Chondrocyte (in vitro differentiated cells): ENCODE measurements around the gene ATP6V0D1. TPM values are rescaled to one million over a fixed set of nuclear protein-coding genes. Genes with fewer than 3 reads are reported as not detected.

Source experiments
- DNase-seq: peaks from one replicate; pipeline ENCODE4 v3.0.0; 2021; ENCODE audit warnings: mixed read lengths, low spot score
- H3K27ac Mint-ChIP-seq: one replicate; pipeline ENCODE4 v1.8.0; 2021; ENCODE audit warnings: mild to moderate bottlenecking, moderate library complexity, mixed read lengths; ENCODE audit not compliant: unreplicated experiment
- H3K27me3 Mint-ChIP-seq: 2 replicates; pipeline ENCODE4 v1.8.0; 2021; ENCODE audit warnings: low read depth, mixed read lengths
- H3K36me3 Mint-ChIP-seq: 2 replicates; pipeline ENCODE4 v1.8.0; 2021; ENCODE audit warnings: low read depth, mixed read lengths
- H3K4me1 Mint-ChIP-seq: 2 replicates; pipeline ENCODE4 v1.8.0; 2021; ENCODE audit warnings: low read depth, mild to moderate bottlenecking, mixed read lengths
- H3K4me3 Mint-ChIP-seq: one replicate; pipeline ENCODE4 v1.8.0; 2021; ENCODE audit warnings: mild to moderate bottlenecking, moderate library complexity, mixed read lengths; ENCODE audit not compliant: unreplicated experiment
- H3K9me3 Mint-ChIP-seq: 2 replicates; pipeline ENCODE4 v1.8.0; 2021; ENCODE audit warnings: low read depth, mixed read lengths
- total RNA-seq: library from RNA; stranded (reverse); gene quantifications from 3 replicates; pipeline ENCODE4 v1.2.1, GENCODE V29; 2021
- TF ChIP-seq, protein P1 (sequence below): fragments of 200-600 bp; sonication (generic); IDR thresholded peaks from 2 replicates; pipeline ENCODE4 v1.5.0; 2021; ENCODE audit warnings: antibody characterized with exemption, mild to moderate bottlenecking, moderate library complexity

ATP6V0D1 gene
- total RNA-seq, 1 donor from 2014 or later: 85.5 TPM

DNA sequence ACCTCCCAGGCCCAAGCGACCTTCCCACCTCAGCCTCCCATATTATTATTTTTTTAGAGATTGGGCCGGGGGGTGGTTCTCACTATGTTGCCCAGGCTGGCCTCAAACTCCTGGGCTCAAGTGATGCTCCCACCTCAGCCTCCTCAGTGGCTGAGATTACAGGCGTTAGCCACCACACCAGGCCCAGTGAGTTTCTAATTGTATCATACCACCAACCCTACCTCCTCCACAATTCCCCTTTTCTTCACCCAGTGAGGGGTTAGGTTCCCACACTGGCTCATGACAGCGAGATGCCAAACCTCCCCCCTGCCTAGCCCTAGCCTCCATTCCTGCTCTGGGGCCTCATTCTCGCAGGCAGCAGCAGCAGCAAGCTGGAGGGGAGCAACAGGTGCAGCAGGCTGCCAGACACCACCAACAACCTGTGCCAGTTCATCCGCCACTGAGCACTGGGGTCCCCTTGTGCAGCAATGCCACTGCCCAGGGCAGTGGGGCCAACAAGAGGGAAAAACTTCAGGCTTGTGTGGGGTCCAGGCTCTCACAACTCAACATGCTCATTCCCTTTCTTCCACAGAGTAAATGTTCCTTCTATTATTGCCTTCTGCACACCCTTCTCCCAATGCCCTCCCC, 9.1 kb downstream of the ATP6V0D1 start:
- Mint-ChIP-seq H3K4me3 (no peak overlapping the region), H3K9me3 (no peaks in the 10 kb centered on the region), H3K36me3 (peaks cover 3% of the 10 kb centered on the region), H3K4me1 (peaks cover 24% of the 10 kb centered on the region), H3K27me3 (no peaks in the 10 kb centered on the region), H3K27ac (no peak overlapping the region)
- DNase-seq: no peak
- TF ChIP-seq, protein P1, sequence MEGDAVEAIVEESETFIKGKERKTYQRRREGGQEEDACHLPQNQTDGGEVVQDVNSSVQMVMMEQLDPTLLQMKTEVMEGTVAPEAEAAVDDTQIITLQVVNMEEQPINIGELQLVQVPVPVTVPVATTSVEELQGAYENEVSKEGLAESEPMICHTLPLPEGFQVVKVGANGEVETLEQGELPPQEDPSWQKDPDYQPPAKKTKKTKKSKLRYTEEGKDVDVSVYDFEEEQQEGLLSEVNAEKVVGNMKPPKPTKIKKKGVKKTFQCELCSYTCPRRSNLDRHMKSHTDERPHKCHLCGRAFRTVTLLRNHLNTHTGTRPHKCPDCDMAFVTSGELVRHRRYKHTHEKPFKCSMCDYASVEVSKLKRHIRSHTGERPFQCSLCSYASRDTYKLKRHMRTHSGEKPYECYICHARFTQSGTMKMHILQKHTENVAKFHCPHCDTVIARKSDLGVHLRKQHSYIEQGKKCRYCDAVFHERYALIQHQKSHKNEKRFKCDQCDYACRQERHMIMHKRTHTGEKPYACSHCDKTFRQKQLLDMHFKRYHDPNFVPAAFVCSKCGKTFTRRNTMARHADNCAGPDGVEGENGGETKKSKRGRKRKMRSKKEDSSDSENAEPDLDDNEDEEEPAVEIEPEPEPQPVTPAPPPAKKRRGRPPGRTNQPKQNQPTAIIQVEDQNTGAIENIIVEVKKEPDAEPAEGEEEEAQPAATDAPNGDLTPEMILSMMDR: no peak

DNA sequence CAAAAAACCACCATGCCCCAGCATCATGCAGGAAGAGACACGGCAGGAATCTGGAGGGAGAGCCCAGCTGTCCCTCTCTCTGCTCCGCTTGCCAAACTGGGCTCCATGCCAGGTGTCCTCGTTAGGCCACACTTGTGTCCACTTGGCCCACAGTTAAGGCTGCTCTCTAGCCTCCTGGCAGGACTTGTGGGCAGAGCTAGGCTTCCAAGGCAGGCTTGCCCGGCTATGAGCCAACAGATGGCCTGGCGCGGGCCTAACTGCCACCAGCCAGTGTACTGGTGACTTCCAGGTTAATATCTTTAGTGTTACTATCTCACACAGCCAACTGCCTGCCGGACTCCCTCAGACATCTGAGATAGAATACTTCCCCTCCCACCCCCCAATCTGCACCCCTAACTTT, 10.6 kb downstream of the ATP6V0D1 start:
- H3K27ac Mint-ChIP-seq: no peak overlapping the region
- peaks cover 3% of the 10 kb centered on the region for H3K36me3 Mint-ChIP-seq
- H3K9me3 Mint-ChIP-seq: no peaks in the 10 kb centered on the region
- TF ChIP-seq, protein P1: no peak
- no peak overlapping the region for H3K4me3 Mint-ChIP-seq
- peaks cover 33% of the 10 kb centered on the region for H3K4me1 Mint-ChIP-seq
- no peak for DNase-seq
- H3K27me3 Mint-ChIP-seq: no peaks in the 10 kb centered on the region

DNA sequence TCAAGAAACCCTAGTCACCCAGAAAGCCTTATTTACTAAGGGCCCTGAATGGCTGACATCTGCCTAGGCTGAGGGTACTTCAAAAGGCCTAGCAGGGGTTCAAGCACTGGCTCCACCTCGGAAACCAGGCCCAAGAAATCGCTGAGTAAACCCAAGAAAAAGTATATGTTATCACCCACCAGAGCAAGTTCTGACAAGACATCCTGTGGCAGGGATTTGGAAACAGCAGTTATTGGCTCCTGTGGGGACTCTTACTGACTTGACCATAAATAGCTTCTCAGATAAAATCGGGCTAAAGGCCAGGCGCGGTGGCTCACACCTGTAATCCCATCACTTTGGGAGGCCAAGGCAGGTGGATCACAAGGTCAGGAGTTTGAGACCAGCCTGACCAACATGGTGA, 12.2 kb downstream of the ATP6V0D1 start:
- Mint-ChIP-seq H3K27ac (no peak overlapping the region), H3K9me3 (no peaks in the 10 kb centered on the region), H3K27me3 (no peaks in the 10 kb centered on the region), H3K36me3 (peaks cover 3% of the 10 kb centered on the region), H3K4me3 (no peak overlapping the region), H3K4me1 (peaks cover 28% of the 10 kb centered on the region)
- TF ChIP-seq, protein P1: no peak
- no peak for DNase-seq

DNA sequence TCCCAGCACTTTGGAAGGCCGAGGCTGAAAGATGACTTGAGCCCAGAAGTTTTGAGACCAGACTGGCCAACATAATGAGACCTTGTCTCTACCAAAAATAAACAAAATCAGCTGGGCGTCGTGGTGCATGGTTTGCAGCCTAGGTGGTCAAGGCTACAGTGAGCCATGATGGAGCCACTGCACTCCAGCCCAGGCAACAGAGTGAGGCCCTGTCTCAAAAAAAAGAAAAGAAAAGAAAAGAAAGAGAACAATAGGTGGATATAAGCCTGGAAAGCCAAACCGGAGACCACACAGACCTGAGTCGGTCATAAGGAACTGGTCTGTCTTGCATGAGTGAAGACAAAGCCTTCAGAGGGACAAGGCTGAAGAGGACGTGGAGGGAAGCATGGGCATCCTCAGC, 14.4 kb downstream of the ATP6V0D1 start:
- H3K27ac Mint-ChIP-seq: no peak overlapping the region
- peaks cover 30% of the 10 kb centered on the region for H3K4me1 Mint-ChIP-seq
- no peak overlapping the region for H3K4me3 Mint-ChIP-seq
- TF ChIP-seq, protein P1: no peak
- DNase-seq: no peak
- H3K36me3 Mint-ChIP-seq: no peaks in the 10 kb centered on the region
- no peaks in the 10 kb centered on the region for H3K27me3 Mint-ChIP-seq
- no peaks in the 10 kb centered on the region for H3K9me3 Mint-ChIP-seq

DNA sequence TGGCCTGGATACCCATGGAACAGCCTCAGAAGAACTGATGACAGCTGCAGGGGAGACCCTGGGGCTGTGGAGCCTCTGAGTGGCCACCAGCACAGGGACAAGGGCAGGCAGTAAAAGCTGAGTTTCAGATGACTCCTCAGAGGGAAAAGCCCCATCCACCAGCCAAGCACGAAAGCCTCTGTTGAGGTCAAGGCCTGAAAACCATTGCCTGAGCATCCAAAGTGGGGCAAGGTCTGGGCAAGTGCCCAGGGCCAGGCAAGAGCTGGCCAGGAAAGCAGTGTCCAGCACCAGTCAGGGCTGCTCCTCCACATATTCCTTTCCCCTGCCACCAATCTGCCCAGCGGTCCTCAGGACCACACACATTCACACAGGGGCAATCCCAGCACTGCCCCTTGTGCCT, 16.4 kb downstream of the ATP6V0D1 start:
- Mint-ChIP-seq H3K4me3 (no peak overlapping the region), H3K4me1 (peaks cover 40% of the 10 kb centered on the region), H3K36me3 (no peaks in the 10 kb centered on the region), H3K27me3 (no peaks in the 10 kb centered on the region), H3K9me3 (no peaks in the 10 kb centered on the region), H3K27ac (no peak overlapping the region)
- TF ChIP-seq, protein P1: no peak
- DNase-seq: no peak
